Measurements from ENCODE around the gene SEMA3D. TPM values are rescaled to one million over a fixed set of nuclear protein-coding genes. Genes with fewer than 3 reads are reported as not detected.
A peak's percentile ranks its signal among the peaks of the same experiment; 100 is the strongest.

SEMA3D gene
- total RNA-seq, 4 donors from 2014 or later: 0.06 to 3.8 (median 0.14) TPM

DNA sequence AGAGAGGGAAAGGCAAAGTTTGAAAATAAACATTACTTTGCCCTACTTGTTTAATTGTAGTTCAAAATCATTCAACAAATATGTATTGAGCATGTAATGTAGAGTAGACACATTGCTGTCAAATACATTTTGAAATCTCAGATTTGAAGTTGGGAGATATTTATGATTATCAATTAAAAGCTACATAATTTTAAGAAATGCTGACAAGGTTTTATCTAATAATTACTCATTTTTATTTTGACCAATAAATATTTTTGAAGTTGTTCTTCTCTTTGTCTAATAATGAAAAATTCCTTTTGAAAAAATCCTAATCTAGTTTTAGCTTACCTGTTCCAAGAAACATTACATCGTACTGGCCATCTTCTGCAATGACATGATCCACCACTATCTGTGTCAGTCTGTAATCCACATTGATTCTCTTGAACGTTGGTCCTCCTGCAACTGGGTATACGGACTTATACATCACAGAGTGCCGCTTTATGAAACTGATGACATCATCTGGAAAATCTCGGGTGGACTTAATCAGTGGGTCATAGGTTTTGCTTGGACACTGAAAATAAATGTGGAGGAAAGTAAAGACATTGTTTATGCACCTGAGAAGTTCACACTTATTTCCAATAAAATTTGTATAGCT lies 164.7 kb downstream of the SEMA3D start:
- peaks cover 0 to 16% (median 0%) of the 10 kb centered on the region in 3 donors for H3K4me1 ChIP-seq
- H3K9me3 ChIP-seq: no peaks in the 10 kb centered on the region
- no peaks in the 10 kb centered on the region for H3K27me3 ChIP-seq
- no peaks in the 10 kb centered on the region for H3K36me3 ChIP-seq
- TF ChIP-seq CTCF (IDR thresholded peaks at IDR 0.05) (no peak), POLR2A (IDR thresholded peaks at IDR 0.05) (no peak)
- H3K27ac ChIP-seq: no peak overlapping the region
- intact Hi-C loops (cut with DNase I): loop anchor here (5.0 to 10.0 kb wide), 2 partner anchors 1050 to 1087 kb away; no protein-coding TSS in a partner anchor
- DNase-seq: no peak
- H3K4me3 ChIP-seq: no peak overlapping the region
- 55 to 70% methylated on average over 5 of the region's 5 CpGs for WGBS, 2 donors

DNA sequence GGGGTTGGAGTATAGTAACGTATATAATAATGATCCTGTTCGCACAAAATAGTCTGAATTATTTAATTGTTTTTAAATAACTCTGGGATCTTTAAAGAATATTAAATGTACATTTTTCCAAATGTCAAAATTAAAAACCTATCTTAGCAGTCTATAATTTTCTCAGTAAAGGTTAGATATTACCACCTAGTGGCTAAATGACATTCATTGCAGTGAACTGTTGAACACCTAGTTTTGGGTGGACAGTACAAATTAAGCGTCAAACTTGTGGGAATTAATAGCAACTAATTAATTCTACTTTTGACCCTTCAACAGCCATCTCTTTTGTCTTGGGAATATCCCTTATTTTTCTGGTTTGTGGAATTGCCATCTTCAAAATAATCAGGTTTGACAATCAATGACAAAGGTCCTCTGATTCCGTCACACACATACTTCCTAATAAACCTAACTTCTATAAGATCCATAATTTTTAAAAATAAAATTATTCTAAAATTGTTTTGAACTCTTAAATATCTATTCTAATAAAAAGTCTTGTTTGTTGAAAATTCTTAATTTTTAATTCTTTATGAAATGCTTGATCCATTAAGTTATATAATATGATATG lies 165.7 kb downstream of the SEMA3D start:
- TF ChIP-seq POLR2A (IDR thresholded peaks at IDR 0.05): no peak
- TF ChIP-seq CTCF (IDR thresholded peaks at IDR 0.05): peak in 4 of 6 experiments; percentile 46 to 60 (median 50)
- H3K27me3 ChIP-seq: no peaks in the 10 kb centered on the region
- H3K9me3 ChIP-seq: no peaks in the 10 kb centered on the region
- no peak for DNase-seq
- WGBS, 2 donors: 73 to 74% methylated on average over 4 of the region's 4 CpGs
- H3K27ac ChIP-seq: no peak overlapping the region
- no peaks in the 10 kb centered on the region for H3K36me3 ChIP-seq
- H3K4me3 ChIP-seq: no peak overlapping the region
- H3K4me1 ChIP-seq: peaks cover 0 to 15% (median 0%) of the 10 kb centered on the region in 3 donors
- intact Hi-C loops (cut with DNase I): loop anchor here (5.0 to 10.0 kb wide), 2 partner anchors 1049 to 1086 kb away; no protein-coding TSS in a partner anchor

GRCh38 chr7:85019778-85020177 lies 167.1 kb downstream of the SEMA3D start:
- TF ChIP-seq POLR2A (IDR thresholded peaks at IDR 0.05) (no peak), CTCF (IDR thresholded peaks at IDR 0.05) (no peak)
- Histone ChIP-seq H3K27ac (no peak overlapping the region), H3K36me3 (no peaks in the 10 kb centered on the region), H3K9me3 (no peaks in the 10 kb centered on the region), H3K27me3 (no peaks in the 10 kb centered on the region), H3K4me3 (no peak overlapping the region), H3K4me1 (peaks cover 0 to under 1% (median 0%) of the 10 kb centered on the region in 3 donors)
- intact Hi-C loops (cut with DNase I): loop anchor here (5.0 to 10.0 kb wide), 2 partner anchors 1047 to 1085 kb away; no protein-coding TSS in a partner anchor
- DNase-seq: no peak
- WGBS, 2 donors: 74 to 88% methylated on average over 3 of the region's 3 CpGs

DNA sequence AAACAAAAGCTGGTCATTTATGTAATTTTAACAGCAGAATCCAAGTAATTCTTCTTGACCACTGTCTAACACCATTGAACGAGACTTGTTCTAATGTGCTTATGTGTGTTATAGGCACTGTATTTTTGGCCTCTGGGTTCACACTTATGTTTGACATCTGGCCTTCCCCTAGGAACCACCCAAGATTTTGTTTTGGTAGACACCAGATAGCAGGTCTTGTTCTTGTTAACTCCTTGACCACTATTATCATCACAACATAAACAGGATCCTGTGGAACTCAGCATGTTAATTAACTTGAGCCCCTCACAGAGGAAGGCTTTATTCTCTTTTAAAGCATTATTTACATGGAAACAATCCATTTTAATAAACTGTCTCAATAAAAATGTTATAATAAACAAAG lies 167.7 kb downstream of the SEMA3D start:
- H3K27ac ChIP-seq: no peak overlapping the region
- 92 to 96% methylated on average over 1 of the region's 1 CpG for WGBS, 2 donors
- H3K4me1 ChIP-seq: no peaks in the 10 kb centered on the region
- TF ChIP-seq CTCF (IDR thresholded peaks at IDR 0.05): no peak
- no peak for TF ChIP-seq POLR2A (IDR thresholded peaks at IDR 0.05)
- intact Hi-C loops (cut with DNase I): no loop called here
- DNase-seq: no peak
- no peak overlapping the region for H3K4me3 ChIP-seq
- no peaks in the 10 kb centered on the region for H3K36me3 ChIP-seq
- no peaks in the 10 kb centered on the region for H3K27me3 ChIP-seq
- H3K9me3 ChIP-seq: no peaks in the 10 kb centered on the region

DNA sequence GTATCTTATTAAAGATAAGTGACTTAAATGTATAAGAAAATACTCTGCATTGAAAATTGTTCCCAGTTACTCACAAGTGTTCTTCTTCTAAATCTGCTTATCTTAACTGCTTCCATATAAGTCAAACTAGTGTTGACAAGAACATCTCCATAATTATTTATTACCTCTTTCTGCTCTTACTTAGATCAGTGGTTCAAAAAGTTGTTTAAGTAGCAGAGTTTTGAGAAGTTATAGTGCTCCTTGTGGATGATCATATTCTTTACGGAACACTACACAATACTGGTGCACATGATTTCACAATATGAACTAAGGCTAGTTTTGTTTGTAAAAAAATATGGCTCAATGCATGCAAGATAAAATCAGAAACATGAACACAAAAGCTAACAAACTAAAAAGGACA lies 168.4 kb downstream of the SEMA3D start:
- intact Hi-C loops (cut with DNase I): no loop called here
- 91 to 93% methylated on average over 1 of the region's 1 CpG for WGBS, 2 donors
- Histone ChIP-seq H3K4me1 (no peaks in the 10 kb centered on the region), H3K4me3 (no peak overlapping the region), H3K27ac (no peak overlapping the region), H3K9me3 (no peaks in the 10 kb centered on the region), H3K36me3 (no peaks in the 10 kb centered on the region), H3K27me3 (no peaks in the 10 kb centered on the region)
- TF ChIP-seq POLR2A (IDR thresholded peaks at IDR 0.05) (no peak), CTCF (IDR thresholded peaks at IDR 0.05) (no peak)
- no peak for DNase-seq

Data from esophagus squamous epithelium (tissue), 5 donors.